Measurements from ENCODE around the gene SH3RF2. TPM values are rescaled to one million over a fixed set of nuclear protein-coding genes. Genes with fewer than 3 reads are reported as not detected.

Gene SH3RF2
- total and polyA plus RNA-seq, 9 of the 15 experiments (the other 6 are each of a cell fraction or from before 2014, with no cell fraction given): 0.05 TPM; not detected in 8

- 0% methylated on average over 2 of the region's 2 CpGs for WGBS (ENCODE audit: insufficient coverage, low coverage, missing lambda C conversion rate)
- no peaks in the 10 kb centered on the region for H3K79me2 ChIP-seq (ENCODE audit: control insufficient read depth, insufficient read depth, low read length)
- in situ Hi-C loops (cut with MboI) (no loop called here), intact Hi-C loops (cut with micrococcal nuclease) (no loop called here)
- no peaks in the 10 kb centered on the region for H3K9me3 ChIP-seq (replicated peaks; ENCODE audit: control insufficient read depth, insufficient read depth, low read depth, low read length)
- no peak for TF ChIP-seq MLLT1 (IDR thresholded peaks at IDR 0.05)
- no peak for TF ChIP-seq ZNF586 (CRISPR knock-in tag; conservative IDR thresholded peaks at IDR 0.05)
- no peak for TF ChIP-seq CCNT2 (IDR thresholded peaks at IDR 0.05; ENCODE audit: borderline replicate concordance, extremely low read depth, insufficient read length, low read depth, low read length)
- no peak for TF ChIP-seq ZSCAN32 (CRISPR knock-in tag; IDR thresholded peaks at IDR 0.05)
- TF ChIP-seq BRF2 (IDR thresholded peaks at IDR 0.05; ENCODE audit: borderline replicate concordance, insufficient read depth, insufficient read length): no peak
- no peak for TF ChIP-seq NFATC3 (IDR thresholded peaks at IDR 0.05)
- TF ChIP-seq TAF7 (tag; IDR thresholded peaks at IDR 0.05): no peak
- no peaks in the 10 kb centered on the region for H3K9me1 ChIP-seq (ENCODE audit: control insufficient read depth, insufficient read depth, low read length)
- DNase-seq (ENCODE audit: extremely low read depth in 1 of 4, low spot score in 3 of 4) (no peak), ATAC-seq (no peak), FAIRE-seq (no peak)
- no peaks in the 10 kb centered on the region for H3K36me3 ChIP-seq (ENCODE audit: control insufficient read depth, insufficient read depth, low read length)
- CTCF ChIA-PET (ENCODE audit: low intra/inter-chr PET ratio): no interaction called here
- H3K27me3 ChIP-seq (ENCODE audit: control insufficient read depth in 2 of 2, insufficient read depth in 2 of 2, low read length in 2 of 2): no peaks in the 10 kb centered on the region
- no peak overlapping the region for H3K27ac ChIP-seq (ENCODE audit: extremely low read depth, low read depth, low read length)
- H4K20me1 ChIP-seq (replicated peaks; ENCODE audit: control insufficient read depth, insufficient read depth, low read length): no peaks in the 10 kb centered on the region
- H3K9ac ChIP-seq (ENCODE audit: insufficient read depth in 1 of 2, low read depth in 2 of 2, low read length in 2 of 2): no peak overlapping the region
- no peak overlapping the region for H2AFZ ChIP-seq (ENCODE audit: low read depth, low read length)
- POLR2A ChIA-PET: no interaction called here
- BruUV-seq (replicated peaks): no TSS peak
- no peaks in the 10 kb centered on the region for H3K4me1 ChIP-seq (replicated peaks in 1 of 2; ENCODE audit: control insufficient read depth in 2 of 2, insufficient read depth in 2 of 2, low read length in 2 of 2)
- no peak overlapping the region for H3K4me3 ChIP-seq
- H3K4me2 ChIP-seq (ENCODE audit: insufficient read depth, low read length): no peak overlapping the region
These were observed 47.1 kb downstream of the SH3RF2 start for GRCh38 chr5:145983446-145983845.

Measured in K562 (cell line).